Hepatocyte (in vitro differentiated cells): ENCODE data around the gene FAXC. TPM values are rescaled to one million over a fixed set of nuclear protein-coding genes. Genes with fewer than 3 reads are reported as not detected.

Source experiments
- DNase-seq: peaks from one replicate; pipeline ENCODE4 v3.0.0-alpha.2; 2016; ENCODE audit warnings: low spot score
- H2AFZ ChIP-seq: fragments of 200-600 bp; sonication (generic); 2 replicates; pipeline ENCODE4 v1.6.0; 2016; ENCODE audit warnings: antibody characterized with exemption, mild to moderate bottlenecking
- H3K27ac ChIP-seq: fragments of 200-600 bp; sonication (generic); 2 replicates; pipeline ENCODE4 v1.5.1; 2016; ENCODE audit warnings: mild to moderate bottlenecking
- H3K27me3 ChIP-seq: fragments of 200-600 bp; sonication (generic); 2 replicates; pipeline ENCODE4 v1.6.1; 2016
- H3K36me3 ChIP-seq: fragments of 200-600 bp; sonication (generic); replicated peaks from 2 replicates; pipeline ENCODE4 v1.5.1; 2016; ENCODE audit warnings: low read depth; ENCODE audit not compliant: insufficient read depth
- H3K4me1 ChIP-seq: fragments of 200-600 bp; sonication (generic); 2 replicates; pipeline ENCODE4 v1.5.1; 2016; ENCODE audit warnings: mild to moderate bottlenecking, moderate library complexity; ENCODE audit not compliant: insufficient read depth
- H3K4me2 ChIP-seq: fragments of 200-600 bp; sonication (generic); 2 replicates; pipeline ENCODE4 v1.6.0; 2016
- H3K4me3 ChIP-seq: fragments of 200-600 bp; sonication (generic); 2 replicates; pipeline ENCODE4 v1.5.1; 2016; ENCODE audit warnings: mild to moderate bottlenecking
- H3K79me2 ChIP-seq: fragments of 200-600 bp; sonication (generic); 2 replicates; pipeline ENCODE4 v1.6.0; 2017; ENCODE audit warnings: mild to moderate bottlenecking
- H3K9me2 ChIP-seq: fragments of 200-600 bp; sonication (generic); replicated peaks from 2 replicates; pipeline ENCODE4 v1.6.0; 2017; ENCODE audit warnings: mild to moderate bottlenecking; ENCODE audit not compliant: insufficient read depth
- H3K9me3 ChIP-seq: fragments of 200-600 bp; sonication (generic); 2 replicates; pipeline ENCODE4 v1.5.1; 2016; ENCODE audit warnings: low read depth, mild to moderate bottlenecking
- H4K20me1 ChIP-seq: fragments of 200-600 bp; sonication (generic); 2 replicates; pipeline ENCODE4 v1.6.0; 2016; ENCODE audit warnings: mild to moderate bottlenecking; ENCODE audit not compliant: insufficient read depth, poor library complexity, severe bottlenecking
- CTCF ChIP-seq: fragments of 200-600 bp; sonication (generic); IDR thresholded peaks from 2 replicates; pipeline ENCODE4 v1.5.1; 2016; ENCODE audit warnings: antibody characterized with exemption, mild to moderate bottlenecking; ENCODE audit not compliant: poor library complexity
- EZH2 ChIP-seq: fragments of 200-600 bp; sonication (generic); IDR thresholded peaks from 2 replicates; pipeline ENCODE4 v1.6.1; 2016; ENCODE audit warnings: antibody characterized with exemption, mild to moderate bottlenecking, borderline replicate concordance
- EZH2phosphoT487 ChIP-seq: fragments of 200-600 bp; sonication (generic); IDR thresholded peaks from one replicate; pipeline ENCODE4 v1.6.1; 2018; ENCODE audit warnings: antibody characterized with exemption, mild to moderate bottlenecking, low read depth, moderate library complexity; ENCODE audit not compliant: unreplicated experiment, severe bottlenecking
- WGBS: methylation state at CpG from one replicate; pipeline ENCODE4 v1.1.6; 2016; ENCODE audit warnings: low lambda C conversion rate; ENCODE audit errors: missing lambda C conversion rate; 5-methylcytosine and 5-hydroxymethylcytosine counted together
- polyA plus RNA-seq: library from polyadenylated mRNA; unstranded; fragments of >200 nt; fragmentation: Nextera tagmentation; extraction: Ambion mirVana; gene quantifications from 2 replicates; pipeline ENCODE4 v1.2.1, GENCODE V29; 2016
- total RNA-seq: library from RNA; depleted of rRNA; stranded (reverse); fragments of >200 nt; gene quantifications from 2 replicates; pipeline ENCODE4 v1.2.3, GENCODE V29; 2014

FAXC gene
- total and polyA plus RNA-seq, 2 experiments from 2014 or later: 8.3 to 8.9 TPM

GRCh38 chr6:99295276-99295675, 54.2 kb downstream of the FAXC start:
- TF ChIP-seq CTCF (no peak), EZH2phosphoT487 (no peak), EZH2 (no peak)
- Histone ChIP-seq H2AFZ (no peak overlapping the region), H3K4me2 (no peak overlapping the region), H3K9me2 (no peaks in the 10 kb centered on the region), H3K9me3 (no peaks in the 10 kb centered on the region), H3K4me1 (no peaks in the 10 kb centered on the region), H3K79me2 (no peaks in the 10 kb centered on the region), H3K27me3 (no peaks in the 10 kb centered on the region), H3K27ac (no peak overlapping the region), H3K36me3 (no peaks in the 10 kb centered on the region), H4K20me1 (no peaks in the 10 kb centered on the region), H3K4me3 (no peak overlapping the region)
- WGBS: 89% methylated on average over 3 of the region's 3 CpGs
- no peak for DNase-seq

GRCh38 chr6:99294786-99295185, 54.7 kb downstream of the FAXC start:
- Histone ChIP-seq H3K9me3 (no peaks in the 10 kb centered on the region), H3K79me2 (no peaks in the 10 kb centered on the region), H3K27me3 (no peaks in the 10 kb centered on the region), H3K4me3 (no peak overlapping the region), H3K4me2 (no peak overlapping the region), H3K9me2 (no peaks in the 10 kb centered on the region), H3K36me3 (no peaks in the 10 kb centered on the region), H3K27ac (no peak overlapping the region), H2AFZ (no peak overlapping the region), H4K20me1 (no peaks in the 10 kb centered on the region), H3K4me1 (no peaks in the 10 kb centered on the region)
- TF ChIP-seq EZH2phosphoT487 (no peak), EZH2 (no peak), CTCF (no peak)
- DNase-seq: no peak
- 87% methylated on average over 6 of the region's 6 CpGs for WGBS

GRCh38 chr6:99289701-99290100, 59.8 kb downstream of the FAXC start:
- Histone ChIP-seq H2AFZ (no peak overlapping the region), H4K20me1 (no peaks in the 10 kb centered on the region), H3K4me2 (no peak overlapping the region), H3K9me2 (no peaks in the 10 kb centered on the region), H3K27me3 (no peaks in the 10 kb centered on the region), H3K9me3 (no peaks in the 10 kb centered on the region), H3K36me3 (no peaks in the 10 kb centered on the region), H3K4me3 (no peak overlapping the region), H3K27ac (no peak overlapping the region), H3K79me2 (no peaks in the 10 kb centered on the region), H3K4me1 (no peaks in the 10 kb centered on the region)
- WGBS: 82% methylated on average over 2 of the region's 2 CpGs
- no peak for TF ChIP-seq CTCF
- no peak for DNase-seq

GRCh38 chr6:99288668-99289067, 60.8 kb downstream of the FAXC start:
- 88% methylated on average over 4 of the region's 4 CpGs for WGBS
- Histone ChIP-seq H3K79me2 (no peaks in the 10 kb centered on the region), H3K9me2 (no peaks in the 10 kb centered on the region), H3K4me2 (no peak overlapping the region), H3K4me3 (no peak overlapping the region), H3K27ac (no peak overlapping the region), H3K9me3 (no peaks in the 10 kb centered on the region), H3K4me1 (no peaks in the 10 kb centered on the region), H3K27me3 (no peaks in the 10 kb centered on the region), H4K20me1 (no peaks in the 10 kb centered on the region), H3K36me3 (no peaks in the 10 kb centered on the region), H2AFZ (no peak overlapping the region)
- no peak for DNase-seq
- TF ChIP-seq EZH2phosphoT487: no peak
- TF ChIP-seq CTCF: no peak
- TF ChIP-seq EZH2: no peak
